Keratinocyte (primary cell): ENCODE data around the gene NPY4R2. TPM values are rescaled to one million over a fixed set of nuclear protein-coding genes. Genes with fewer than 3 reads are reported as not detected.
"Not testable (repeated sequence)": the region's sequence is repeated elsewhere in the genome, so short reads cannot be mapped to it uniquely, and the experiment has no call there.

Experiments
- DNase-seq: peaks from one replicate; pipeline ENCODE4 v3.0.0-alpha.2; 2011; ENCODE audit warnings: low read depth, missing footprints, low spot score
- FAIRE-seq: peaks from 2 replicates; lab custom pipeline; 2011; peaks lifted over from hg19 to GRCh38; lab: Jason Lieb, UNC
- H2AFZ ChIP-seq: 2 replicates; pipeline ENCODE4 v1.6.0; 2012; ENCODE audit warnings: low read length, control low read depth, inconsistent platforms; ENCODE audit not compliant: control insufficient read depth
- H3K27ac ChIP-seq: 2 replicates; pipeline ENCODE4 v1.5.1; 2011; ENCODE audit warnings: low read length; ENCODE audit not compliant: control insufficient read depth, insufficient read depth
- H3K27me3 ChIP-seq: 3 replicates; pipeline ENCODE4 v1.6.0; 2011; ENCODE audit warnings: low read length; ENCODE audit not compliant: control insufficient read depth, insufficient read depth; ENCODE audit errors: extremely low read depth
- H3K36me3 ChIP-seq, 2 experiments: 2 replicates in 1 of 2; 3 replicates in 1 of 2; pipeline ENCODE4 v1.5.1; 2011; ENCODE audit warnings: low read length in 2 of 2, mild to moderate bottlenecking in 1 of 2; ENCODE audit not compliant: control insufficient read depth in 2 of 2, insufficient read depth in 2 of 2; ENCODE audit errors: extremely low read depth in 1 of 2
- H3K4me1 ChIP-seq: 3 replicates; pipeline ENCODE4 v1.5.1; 2011; ENCODE audit warnings: low read length; ENCODE audit not compliant: control insufficient read depth, insufficient read depth; ENCODE audit errors: extremely low read depth
- H3K4me2 ChIP-seq: 3 replicates; pipeline ENCODE4 v1.6.0; 2011; ENCODE audit warnings: low read depth, low read length; ENCODE audit not compliant: control insufficient read depth, insufficient read depth; ENCODE audit errors: extremely low read depth
- H3K4me3 ChIP-seq, 3 experiments: fragments of 200-600 bp in 1 of 3; sonication (generic) in 1 of 3; 2 replicates in 2 of 3; 3 replicates in 1 of 3; pipeline ENCODE4 v1.5.1; 2011 to 2016; ENCODE audit warnings: low read length in 3 of 3, mild to moderate bottlenecking in 3 of 3, control low read depth in 2 of 3, inconsistent platforms in 1 of 3, low read depth in 1 of 3, mixed read lengths in 1 of 3, mixed run types in 1 of 3, moderate library complexity in 1 of 3; ENCODE audit not compliant: control insufficient read depth in 2 of 3, insufficient read depth in 2 of 3; ENCODE audit errors: extremely low read depth in 1 of 3
- H3K79me2 ChIP-seq: 2 replicates; pipeline ENCODE4 v1.6.0; 2012; ENCODE audit warnings: low read length; ENCODE audit not compliant: control insufficient read depth, insufficient read depth
- H3K9ac ChIP-seq: 3 replicates; pipeline ENCODE4 v1.6.0; 2011; ENCODE audit warnings: low read length; ENCODE audit not compliant: control insufficient read depth, insufficient read depth; ENCODE audit errors: extremely low read depth
- H3K9me1 ChIP-seq: 3 replicates; pipeline ENCODE4 v1.6.0; 2011; ENCODE audit warnings: low read length; ENCODE audit not compliant: control insufficient read depth, insufficient read depth; ENCODE audit errors: extremely low read depth
- H3K9me3 ChIP-seq: 2 replicates; pipeline ENCODE4 v1.5.1; 2012; ENCODE audit warnings: low read depth, low read length; ENCODE audit not compliant: control insufficient read depth
- H4K20me1 ChIP-seq: 3 replicates; pipeline ENCODE4 v1.6.0; 2011; ENCODE audit warnings: low read length; ENCODE audit not compliant: control insufficient read depth, insufficient read depth; ENCODE audit errors: extremely low read depth
- dilution Hi-C: fragments of 300-500 bp; cut with MboI; formaldehyde crosslinking; loops from one replicate; pipeline ENCODE4 v1.7.0; 2020; ENCODE audit warnings: low sequenced_read_pairs; ENCODE audit not compliant: extremely low pct_ligation_motif_present
- polyA plus RNA-seq, 5 experiments: library from polyadenylated mRNA; depleted of rRNA in 3 of 5; stranded (reverse) in 3 of 5; stranded (forward) in 1 of 5; unstranded in 1 of 5; fragments of >200 nt; gene quantifications; 1 replicate in 1 of 5; 2 replicates in 3 of 5; 3 replicates in 1 of 5; pipeline versions ENCODE4 v1.2.1 to v1.2.3, GENCODE V29; 2011 to 2012; ENCODE audit warnings: missing spikeins in 2 of 5, low read depth in 1 of 5, low replicate concordance in 1 of 5

Gene NPY4R2
- polyA plus RNA-seq, 1 donor (not counting 4 experiments of a cell fraction or from before 2014, with no cell fraction given) = 0.16 TPM

DNA sequence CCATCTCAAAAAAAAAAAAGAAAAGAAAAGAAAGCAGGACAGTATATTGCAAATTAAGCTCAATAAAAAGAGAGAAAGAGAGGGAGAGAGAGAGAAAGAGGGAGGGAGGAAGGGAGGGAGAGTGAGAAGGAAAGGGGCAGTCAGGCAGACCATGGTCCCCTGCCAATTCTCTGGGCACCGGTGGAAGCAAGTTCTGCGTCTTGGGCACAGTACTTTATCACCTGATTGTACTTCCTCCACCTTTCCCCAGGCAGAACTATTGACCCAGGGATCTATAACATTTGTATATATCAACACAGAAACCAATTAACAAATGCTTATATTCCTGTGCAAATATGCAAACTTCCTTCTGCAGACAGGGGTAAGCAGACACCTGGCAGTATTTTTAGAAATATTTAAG, 22.4 kb downstream of the NPY4R2 start:
- H3K36me3 ChIP-seq, H4K20me1 ChIP-seq, H3K4me1 ChIP-seq, H3K27me3 ChIP-seq, H3K4me3 ChIP-seq, DNase-seq, H3K79me2 ChIP-seq, H3K27ac ChIP-seq, H3K9ac ChIP-seq, H3K9me1 ChIP-seq, H3K4me2 ChIP-seq, H2AFZ ChIP-seq, H3K9me3 ChIP-seq, dilution Hi-C loops, FAIRE-seq: not testable (repeated sequence)

- H3K9me1 ChIP-seq, H3K79me2 ChIP-seq, dilution Hi-C loops, H3K27ac ChIP-seq, H3K4me2 ChIP-seq, H3K4me3 ChIP-seq, H3K9me3 ChIP-seq, H3K9ac ChIP-seq, H3K36me3 ChIP-seq, H3K4me1 ChIP-seq, H2AFZ ChIP-seq, H3K27me3 ChIP-seq, FAIRE-seq, DNase-seq, H4K20me1 ChIP-seq: not testable (repeated sequence)
These were observed 22.9 kb downstream of the NPY4R2 start for GRCh38 chr10:47941379-47941778.

DNA sequence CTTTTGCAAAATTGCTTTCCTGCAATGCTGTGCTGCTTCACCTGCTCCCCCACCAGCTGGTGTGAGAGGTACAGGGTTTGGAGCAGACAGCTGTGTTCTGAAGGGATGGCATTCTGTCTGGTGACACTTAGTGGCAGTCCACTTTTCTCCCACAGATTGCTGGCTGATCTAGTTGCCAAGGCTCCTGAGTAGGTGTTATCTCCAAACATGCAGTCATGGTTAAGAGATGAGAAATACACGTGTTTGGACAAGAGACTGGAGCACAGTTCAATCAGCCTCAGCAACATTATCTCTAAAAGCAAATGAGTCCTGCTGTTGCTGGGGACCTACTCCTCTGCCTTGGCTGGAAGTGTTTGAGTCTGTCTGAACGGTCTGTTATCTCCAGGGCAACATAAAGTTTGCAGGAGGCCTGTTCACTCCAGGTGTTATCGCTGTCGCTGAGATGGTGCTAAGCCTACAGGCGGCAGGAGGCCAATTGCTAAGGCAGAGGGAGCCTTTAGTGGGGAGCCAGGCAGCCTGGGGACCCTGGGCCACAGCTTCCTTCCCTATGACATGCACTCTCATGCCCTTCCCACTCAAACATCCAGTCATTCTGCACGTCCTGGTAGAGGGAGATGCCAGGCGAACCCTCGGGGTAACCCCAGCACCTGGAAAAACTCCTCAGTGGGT, 24.0 kb downstream of the NPY4R2 start:
- FAIRE-seq, H3K27me3 ChIP-seq, dilution Hi-C loops, H3K4me2 ChIP-seq, H4K20me1 ChIP-seq, H3K9me1 ChIP-seq, H3K79me2 ChIP-seq, H2AFZ ChIP-seq, H3K36me3 ChIP-seq, H3K9me3 ChIP-seq, H3K9ac ChIP-seq, DNase-seq, H3K4me3 ChIP-seq, H3K4me1 ChIP-seq: not testable (repeated sequence)
- H3K27ac ChIP-seq = peak overlapping the region; percentile 14

GRCh38 chr10:47943328-47943727, 24.9 kb downstream of the NPY4R2 start:
- H4K20me1 ChIP-seq, H3K4me3 ChIP-seq, H2AFZ ChIP-seq, H3K27ac ChIP-seq, dilution Hi-C loops, H3K9ac ChIP-seq, H3K9me3 ChIP-seq, H3K79me2 ChIP-seq, H3K4me2 ChIP-seq, H3K4me1 ChIP-seq, H3K27me3 ChIP-seq, FAIRE-seq, H3K9me1 ChIP-seq, DNase-seq, H3K36me3 ChIP-seq: not testable (repeated sequence)

DNA sequence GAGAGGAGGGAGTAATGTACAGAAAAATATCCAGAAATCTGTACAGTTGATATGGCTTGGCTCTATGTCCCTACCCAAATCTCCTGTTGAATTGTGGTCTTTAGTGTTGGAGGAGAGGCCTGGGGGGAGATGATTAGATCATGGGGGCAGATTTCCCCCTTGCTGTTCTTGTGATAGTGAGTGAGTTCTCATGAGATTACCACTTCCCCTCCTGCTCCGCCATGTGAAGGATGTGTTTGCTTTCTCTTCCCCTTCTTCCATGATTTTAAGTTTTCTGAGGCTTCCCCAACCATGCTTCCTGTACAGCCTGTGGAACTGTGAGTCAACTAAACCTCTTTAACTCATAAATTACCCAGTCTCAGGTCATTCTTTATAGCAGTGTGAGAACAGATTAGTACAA, 29.0 kb downstream of the NPY4R2 start:
- DNase-seq, H3K79me2 ChIP-seq, H3K27me3 ChIP-seq, H3K36me3 ChIP-seq, H2AFZ ChIP-seq, H3K27ac ChIP-seq, H4K20me1 ChIP-seq, H3K9me3 ChIP-seq, H3K9me1 ChIP-seq, H3K4me2 ChIP-seq, H3K4me1 ChIP-seq, FAIRE-seq, dilution Hi-C loops, H3K9ac ChIP-seq, H3K4me3 ChIP-seq: not testable (repeated sequence)
